Nucleus accumbens (tissue), 56 donors: ENCODE results near the gene CEP152.
"Not testable (repeated sequence)": the region's sequence is repeated elsewhere in the genome, so short reads cannot be mapped to it uniquely, and the experiment has no call there.

Experiments
- DNase-seq, 56 donors: peaks; one replicate each; lab custom pipeline; 2025; lab: John Stamatoyannopoulos, UW

Gene CEP152

GRCh38 chr15:48810414-48811324 lies at the start of gene CEP152:
TSS of gene CEP152 (minus strand) at chr15:48811069. CDS start at chr15:48805649, 5,420 bp downstream.
- DNase-seq = peak; percentile 38 to 98 (median 91)

GRCh38 chr15:48859426-48859825 lies 48.6 kb upstream of the CEP152 start:
- DNase-seq = no peak

- DNase-seq = no peak
Measured at GRCh38 chr15:48858401-48858800, 47.5 kb upstream of the CEP152 start.

GRCh38 chr15:48856942-48857341 lies 46.1 kb upstream of the CEP152 start:
- no peak for DNase-seq

- peak in 3 of 56 donors; percentile 2 to 16 (median 4) for DNase-seq
Measured at GRCh38 chr15:48855501-48856440, 44.9 kb upstream of the CEP152 start.

GRCh38 chr15:48854434-48854833 lies 43.6 kb upstream of the CEP152 start:
- not testable (repeated sequence) for DNase-seq

GRCh38 chr15:48851956-48852355 lies 41.1 kb upstream of the CEP152 start:
- DNase-seq = no peak

- no peak for DNase-seq
Measured at GRCh38 chr15:48850648-48851047, 39.8 kb upstream of the CEP152 start.

GRCh38 chr15:48845123-48845522 lies 34.3 kb upstream of the CEP152 start:
- DNase-seq = no peak

GRCh38 chr15:48842501-48842900 lies 31.6 kb upstream of the CEP152 start:
- DNase-seq = no peak

- no peak for DNase-seq
Measured at GRCh38 chr15:48834756-48835155, 23.9 kb upstream of the CEP152 start.

GRCh38 chr15:48833526-48834239 lies 22.8 kb upstream of the CEP152 start:
- DNase-seq = no peak

- DNase-seq = no peak
Measured at GRCh38 chr15:48832648-48833047, 21.8 kb upstream of the CEP152 start.

GRCh38 chr15:48828906-48829305 lies 18.0 kb upstream of the CEP152 start:
- DNase-seq = no peak

GRCh38 chr15:48828471-48828870 lies 17.6 kb upstream of the CEP152 start:
- DNase-seq = no peak

- no peak for DNase-seq
Measured at GRCh38 chr15:48825075-48825474, 14.2 kb upstream of the CEP152 start.

GRCh38 chr15:48823706-48824105 lies 12.8 kb upstream of the CEP152 start:
- no peak for DNase-seq

GRCh38 chr15:48823237-48823636 lies 12.4 kb upstream of the CEP152 start:
- DNase-seq = no peak

GRCh38 chr15:48814286-48814685 lies 3.4 kb upstream of the CEP152 start:
- no peak for DNase-seq

- peak in 2 of 56 donors; percentile 9 to 16 for DNase-seq
Measured at GRCh38 chr15:48811325-48811958, 573 bp upstream of the CEP152 start.
